ENCODE data around the gene ABCG1.

DNA sequence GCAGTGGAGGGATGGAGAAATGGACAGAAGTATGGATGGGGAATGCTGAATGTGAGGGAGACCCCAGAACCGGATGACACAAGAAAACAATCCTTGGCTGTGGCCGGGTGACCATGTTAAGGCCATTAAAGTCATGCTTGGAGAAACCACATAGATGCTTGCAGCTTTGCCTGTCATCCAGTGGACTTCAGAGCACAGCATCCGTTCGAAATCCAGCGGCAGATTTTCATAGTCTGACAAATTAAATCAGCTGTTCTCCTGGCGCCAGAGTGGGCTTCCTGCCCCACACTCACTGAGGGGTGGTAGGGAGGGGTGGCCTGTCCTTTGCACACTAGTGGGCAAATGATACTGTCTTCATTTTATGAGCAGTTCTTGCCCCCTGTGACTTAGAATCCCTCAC lies 35.1 kb downstream of the ABCG1 start:
- TF ChIP-seq, protein P1, sequence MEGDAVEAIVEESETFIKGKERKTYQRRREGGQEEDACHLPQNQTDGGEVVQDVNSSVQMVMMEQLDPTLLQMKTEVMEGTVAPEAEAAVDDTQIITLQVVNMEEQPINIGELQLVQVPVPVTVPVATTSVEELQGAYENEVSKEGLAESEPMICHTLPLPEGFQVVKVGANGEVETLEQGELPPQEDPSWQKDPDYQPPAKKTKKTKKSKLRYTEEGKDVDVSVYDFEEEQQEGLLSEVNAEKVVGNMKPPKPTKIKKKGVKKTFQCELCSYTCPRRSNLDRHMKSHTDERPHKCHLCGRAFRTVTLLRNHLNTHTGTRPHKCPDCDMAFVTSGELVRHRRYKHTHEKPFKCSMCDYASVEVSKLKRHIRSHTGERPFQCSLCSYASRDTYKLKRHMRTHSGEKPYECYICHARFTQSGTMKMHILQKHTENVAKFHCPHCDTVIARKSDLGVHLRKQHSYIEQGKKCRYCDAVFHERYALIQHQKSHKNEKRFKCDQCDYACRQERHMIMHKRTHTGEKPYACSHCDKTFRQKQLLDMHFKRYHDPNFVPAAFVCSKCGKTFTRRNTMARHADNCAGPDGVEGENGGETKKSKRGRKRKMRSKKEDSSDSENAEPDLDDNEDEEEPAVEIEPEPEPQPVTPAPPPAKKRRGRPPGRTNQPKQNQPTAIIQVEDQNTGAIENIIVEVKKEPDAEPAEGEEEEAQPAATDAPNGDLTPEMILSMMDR (IDR thresholded peaks at IDR 0.05 in 4 of 5, conservative IDR thresholded peaks at IDR 0.05 in 1 of 5) = no peak
- no peak for TF ChIP-seq POLR2A (IDR thresholded peaks at IDR 0.05)
